ENCODE measurements around the gene SSH2.
A peak's percentile ranks its signal among the peaks of the same experiment; 100 is the strongest.

SSH2 gene

DNA sequence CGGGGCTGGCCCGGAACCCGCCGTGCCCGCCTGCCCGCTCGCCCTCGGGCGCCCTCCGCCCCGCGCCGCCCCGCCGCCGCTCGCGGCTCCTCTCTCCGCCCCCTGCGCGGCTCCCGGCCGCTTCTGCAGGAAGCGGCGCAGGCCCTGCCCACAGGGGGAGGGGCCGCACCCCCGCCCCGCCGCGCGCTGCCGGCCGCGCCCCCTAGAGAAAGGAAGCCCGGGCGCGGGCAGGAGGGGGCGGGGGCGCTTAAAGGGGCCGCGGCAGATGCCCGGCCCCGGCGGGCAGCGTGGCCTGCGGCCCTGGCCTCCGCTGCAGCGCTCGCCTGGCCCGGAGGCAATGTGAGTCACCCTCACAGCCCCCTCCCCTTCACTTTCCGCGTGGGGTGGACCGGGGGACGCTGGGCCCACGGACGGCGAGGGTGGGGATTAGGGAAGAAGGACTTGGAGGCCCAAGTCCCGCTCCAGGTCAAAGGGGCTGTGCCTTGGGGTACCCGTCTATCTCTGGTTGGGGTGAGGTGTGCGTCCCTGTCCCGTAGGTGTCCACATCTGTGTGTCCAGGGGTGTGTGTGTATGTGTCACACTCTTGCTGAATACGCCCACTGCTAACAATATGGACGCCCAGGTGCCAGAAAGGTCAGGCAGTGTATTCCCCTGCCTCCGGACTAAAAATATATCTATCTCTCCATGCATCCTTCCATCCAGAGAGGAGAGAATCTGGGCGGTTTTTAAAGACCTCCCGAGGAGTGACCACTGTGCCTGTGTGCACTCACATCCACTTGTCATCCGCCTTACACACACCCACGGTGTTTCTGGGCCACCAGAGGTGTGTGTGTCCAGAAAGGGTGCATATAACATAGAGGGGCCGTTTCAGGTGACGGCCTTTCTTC lies 340.3 kb downstream of the SSH2 start, which contains the start of gene GIT1:
Gene GIT1 (minus strand): TSS at position 125 of the 887 bp plus-strand sequence. CDS start 270 bp downstream, outside the sequence.
- ATAC-seq (peak; percentile 69), DNase-seq (peak; percentile 88)

DNA sequence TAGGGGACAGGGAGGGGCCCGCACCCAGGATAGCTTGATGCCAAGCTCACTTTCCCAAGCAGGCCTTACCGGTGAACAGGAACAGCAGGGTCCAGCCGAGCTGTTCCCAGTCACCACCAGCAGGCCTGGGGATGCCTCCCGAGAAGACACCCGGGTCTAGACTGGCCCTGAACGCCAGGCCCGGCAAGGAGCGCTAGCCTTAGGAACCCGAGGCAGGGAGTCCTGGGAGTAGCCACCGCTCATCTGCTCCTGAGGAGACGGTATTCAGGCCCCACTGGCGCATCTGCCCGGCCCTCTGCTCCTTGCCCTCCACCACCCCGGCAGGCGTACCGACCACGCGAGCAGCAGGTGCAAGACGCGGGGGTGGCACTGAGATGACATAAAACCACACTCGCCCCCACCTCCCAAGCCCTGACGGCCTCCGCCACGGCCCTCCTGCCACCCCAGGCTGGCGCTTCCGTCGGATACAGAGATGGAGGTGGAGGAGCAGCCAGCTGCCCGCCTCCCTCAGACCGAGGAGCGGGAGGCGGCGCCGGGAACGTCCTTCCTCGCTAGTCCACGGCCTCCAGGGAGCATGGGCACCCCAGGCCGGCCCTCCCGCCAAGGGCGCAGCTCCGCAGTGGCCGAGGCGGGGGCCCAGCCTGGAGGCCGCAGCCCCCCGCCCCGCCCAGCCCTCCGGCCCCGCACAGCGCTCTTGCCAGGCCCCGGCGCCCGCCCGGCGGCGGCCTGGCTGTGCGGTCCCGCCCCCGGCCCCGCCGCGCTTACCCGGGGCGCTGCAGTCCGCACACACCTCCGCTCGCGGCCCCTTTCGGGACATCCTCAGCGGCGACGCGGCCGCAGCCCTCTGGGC lies 341.2 kb downstream of the SSH2 start:
- ATAC-seq (peak; percentile 5), DNase-seq (peak; percentile 64)

DNA sequence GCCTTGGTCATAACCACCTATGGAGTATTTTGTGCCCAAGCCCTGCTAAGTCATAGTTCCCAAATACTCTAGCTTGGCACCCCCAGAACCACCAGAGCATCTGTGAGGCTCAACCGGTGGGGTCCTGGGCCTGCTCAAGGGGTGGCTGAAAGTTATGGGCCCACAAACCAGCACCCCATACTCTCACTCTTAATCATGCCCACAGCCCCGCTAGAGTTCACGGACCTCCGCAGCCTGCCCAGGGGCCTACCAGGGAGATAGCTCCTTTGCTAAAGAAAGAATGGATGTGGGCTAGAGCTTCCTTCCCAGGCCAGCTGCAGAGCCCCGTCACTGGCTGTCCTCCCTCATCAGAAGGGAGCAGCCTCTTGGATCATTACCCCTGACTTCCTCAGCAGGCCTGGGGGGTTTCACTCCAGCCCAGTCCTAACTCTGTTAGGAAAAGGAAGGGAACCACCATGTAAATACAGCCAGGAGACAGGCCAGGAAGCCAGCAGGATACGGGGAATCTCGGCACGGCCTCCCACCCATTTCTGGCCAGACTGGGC lies 341.9 kb downstream of the SSH2 start:
- no peak for DNase-seq

DNA sequence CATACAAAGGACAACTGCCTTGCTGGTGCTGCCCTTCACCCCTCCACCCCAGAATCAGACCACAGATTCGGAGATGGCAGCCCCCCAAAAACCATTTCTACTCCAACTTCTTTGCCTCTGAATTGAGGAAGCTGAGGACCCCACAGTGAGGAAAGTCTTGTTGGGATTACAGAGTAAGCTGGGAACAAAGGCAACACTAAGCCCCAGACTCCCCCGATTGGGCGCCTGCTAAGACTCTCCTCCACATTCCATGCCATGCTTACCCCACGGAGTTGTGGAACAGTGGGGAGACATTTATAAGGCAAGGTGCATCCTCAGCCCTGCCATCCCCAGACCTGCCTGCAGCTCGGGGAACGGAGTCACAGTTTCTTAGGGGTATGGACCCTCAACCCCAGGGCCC lies 342.4 kb downstream of the SSH2 start:
- no peak for ATAC-seq
- no peak for DNase-seq

More for the DNA sequence above, 341.9 kb downstream of the SSH2 start:
- no peak for ATAC-seq

DNA sequence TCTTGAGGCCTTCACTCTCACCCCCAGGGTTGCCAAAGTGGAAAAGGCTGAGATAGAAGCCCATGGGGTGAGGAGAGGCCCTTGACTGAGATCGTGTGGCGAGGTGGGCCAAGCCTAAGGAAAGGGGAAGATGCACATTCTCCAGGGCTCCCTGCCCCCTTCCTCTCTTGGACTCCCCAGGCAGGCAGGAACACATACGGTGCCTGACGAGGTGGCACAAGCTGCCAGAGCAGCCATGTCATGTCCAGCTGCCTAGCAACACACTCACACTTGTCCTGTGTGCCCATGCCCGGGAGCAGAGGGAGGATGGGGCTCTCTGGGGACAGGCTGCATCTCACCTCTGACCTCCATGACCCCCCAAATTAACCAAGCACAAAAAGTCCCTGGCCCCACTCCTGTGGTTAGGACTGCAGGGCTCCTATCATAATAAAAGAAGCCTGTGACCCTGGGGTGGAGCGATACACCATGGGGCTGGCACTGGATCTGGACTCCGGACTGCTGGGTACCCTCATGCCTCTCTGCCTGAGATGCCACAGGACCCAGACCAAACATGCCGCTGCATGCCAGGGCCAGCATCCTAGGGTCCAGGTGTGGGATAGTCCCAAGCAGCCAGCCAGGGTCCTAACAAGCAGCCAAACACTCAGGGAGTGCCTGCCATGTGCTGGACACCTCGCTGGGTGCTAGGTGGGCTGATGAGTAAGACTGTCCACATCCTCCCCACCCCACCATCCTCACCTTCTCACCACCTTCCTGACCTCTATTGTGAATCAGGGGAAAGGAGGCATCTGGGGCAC lies 343.2 kb downstream of the SSH2 start:
- ATAC-seq (no peak), DNase-seq (no peak)

DNA sequence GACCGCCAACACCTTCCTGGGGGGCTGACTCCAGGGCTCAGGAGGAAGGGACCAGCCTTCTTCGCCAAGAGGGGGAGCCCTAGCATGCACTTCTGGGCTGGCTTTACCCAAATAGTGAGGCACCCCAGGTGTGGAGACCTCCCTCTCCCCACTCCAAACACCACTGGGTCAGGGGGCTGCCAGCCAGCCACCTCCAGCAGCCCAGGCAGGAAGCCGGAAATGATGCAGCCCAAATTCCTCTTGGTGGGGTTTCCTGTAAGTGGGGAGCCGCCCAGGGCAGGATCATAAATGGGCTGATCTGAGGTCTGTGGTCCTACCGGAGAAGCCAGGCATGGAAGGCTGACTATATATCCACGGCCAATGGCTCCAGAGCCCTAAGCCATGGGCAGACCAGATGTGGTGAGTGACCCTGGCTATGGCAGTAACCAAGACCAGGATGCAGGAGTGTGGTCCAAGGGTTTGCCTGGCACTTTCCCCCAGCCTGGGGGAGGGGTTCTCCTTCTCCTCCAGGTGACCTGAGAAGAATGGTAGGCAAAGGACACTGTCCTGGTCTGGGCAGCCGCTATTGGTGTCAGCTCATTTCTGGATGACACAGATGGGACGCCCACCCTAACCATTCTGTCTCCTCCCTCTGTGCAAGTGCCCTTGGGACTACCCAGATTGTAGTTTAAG lies 344.8 kb downstream of the SSH2 start:
- peak; percentile 51 for DNase-seq
- ATAC-seq = no peak

DNA sequence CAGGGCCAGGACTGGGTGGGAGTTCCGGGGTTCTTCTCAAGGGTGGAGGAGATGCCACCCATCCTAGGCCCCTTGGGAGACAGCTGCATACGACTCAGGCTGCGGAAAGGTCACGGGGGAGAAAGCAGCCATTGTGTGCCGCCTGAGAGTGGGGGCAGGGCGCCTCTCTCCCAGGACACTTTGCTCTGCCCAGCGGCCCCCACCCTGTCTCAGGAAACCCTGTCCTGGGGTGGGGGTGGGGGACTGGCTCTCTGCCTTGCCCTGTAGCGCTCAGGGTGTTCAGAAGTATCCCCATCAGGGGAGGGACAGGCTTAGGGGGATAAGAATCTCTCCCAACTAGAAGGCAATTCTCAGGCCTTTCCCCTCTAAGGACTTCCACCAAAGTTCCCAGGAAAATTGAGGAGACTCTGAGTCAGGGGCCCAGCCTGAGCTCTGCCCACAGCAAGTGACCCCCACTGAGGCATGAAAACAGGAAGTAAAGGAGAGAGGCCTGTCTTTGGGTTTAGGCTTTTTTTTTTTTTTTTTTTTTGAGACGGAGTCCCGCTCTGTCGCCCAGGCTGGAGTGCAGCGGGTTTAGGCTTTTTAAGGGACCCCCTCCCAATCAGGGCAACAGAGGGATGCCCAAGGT lies 345.5 kb downstream of the SSH2 start:
- DNase-seq (no peak), ATAC-seq (no peak)

DNA sequence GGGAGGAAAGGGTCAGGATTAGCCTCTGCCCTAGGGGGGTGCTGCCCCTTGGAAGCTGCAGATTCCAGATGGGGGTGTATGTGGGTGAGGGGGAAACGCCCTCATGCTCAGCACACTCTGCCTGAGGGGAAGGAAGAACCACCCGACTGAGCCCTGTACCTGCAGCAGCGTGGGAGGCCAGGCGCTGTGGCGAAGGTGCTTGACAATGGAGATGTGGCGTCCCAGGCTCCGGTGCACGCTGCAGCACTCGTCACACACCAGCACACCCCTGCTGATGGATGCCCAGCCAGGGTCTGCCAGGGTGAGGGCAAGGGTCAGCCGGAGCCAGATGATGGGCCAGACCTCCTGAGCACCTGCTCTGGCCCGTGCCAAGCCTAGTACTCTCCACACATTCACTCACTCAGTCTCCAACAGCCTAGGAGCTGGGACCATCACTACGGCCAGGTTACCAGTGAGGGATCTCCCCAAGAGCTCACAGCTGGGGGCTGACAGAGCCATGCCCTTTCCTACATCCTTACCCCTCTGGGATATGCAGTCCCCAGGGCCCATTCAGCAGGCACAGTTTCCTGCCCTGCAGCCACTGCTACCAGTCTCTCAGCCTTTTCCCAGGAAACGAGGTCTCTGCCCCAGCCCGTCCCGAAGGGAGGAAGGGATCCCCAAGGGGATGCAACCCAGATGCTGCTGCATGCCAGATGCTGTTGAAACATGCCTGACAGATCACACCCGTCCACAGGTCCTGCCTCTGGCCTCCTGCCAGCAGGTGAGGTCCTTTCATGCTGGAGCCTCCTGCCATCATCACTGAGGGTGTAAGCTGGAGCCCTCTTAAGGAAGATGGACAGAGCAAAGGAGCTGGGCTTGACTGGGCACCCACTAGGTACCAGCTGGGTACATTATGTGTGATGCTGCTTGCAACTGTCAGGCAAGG lies 346.4 kb downstream of the SSH2 start:
- ATAC-seq (no peak), DNase-seq (no peak)

DNA sequence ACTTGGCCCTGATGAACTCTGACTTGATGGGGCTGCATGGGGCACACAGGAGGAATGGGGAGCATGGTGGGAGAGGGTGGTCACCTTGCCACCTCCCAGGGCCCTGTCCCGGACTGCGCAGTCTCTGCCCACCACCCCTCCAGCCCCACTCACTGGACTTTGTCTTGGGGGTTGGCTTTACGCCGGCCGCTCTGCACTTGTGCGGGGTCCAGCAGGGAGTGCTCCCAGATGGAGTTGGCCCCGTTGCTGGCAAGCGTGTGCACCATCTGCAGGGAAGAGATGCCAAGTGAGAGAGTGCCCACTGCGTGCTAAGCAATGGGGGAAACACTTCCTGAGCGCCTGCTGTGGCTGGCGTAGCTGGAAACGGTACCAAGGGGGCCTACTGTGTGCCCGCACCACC lies 347.3 kb downstream of the SSH2 start:
- no peak for DNase-seq
- ATAC-seq = no peak

DNA sequence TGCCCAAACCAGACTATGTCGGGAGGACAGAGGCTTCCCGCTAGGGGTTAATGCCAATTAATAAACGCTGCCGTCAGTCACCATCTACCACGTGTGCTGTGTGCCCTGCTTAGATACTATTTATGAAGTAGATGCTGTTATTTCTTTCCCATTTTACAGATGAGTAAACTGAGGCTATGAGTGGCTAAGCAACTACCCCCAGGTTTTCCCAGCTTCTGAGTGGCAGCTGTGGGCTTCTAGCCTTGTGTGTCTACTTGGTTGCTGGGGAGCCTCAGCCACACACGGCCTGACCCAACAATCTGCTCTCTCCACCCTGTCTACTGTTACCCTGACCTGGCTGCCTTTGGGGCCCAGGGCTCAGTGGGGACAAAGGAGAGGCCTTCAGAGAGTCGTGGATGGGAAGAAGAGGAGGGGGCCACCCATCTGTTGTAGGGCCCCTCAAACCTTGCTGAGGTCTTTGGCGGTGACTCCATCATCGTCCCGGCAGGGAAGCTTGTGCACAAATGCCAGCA lies 347.7 kb downstream of the SSH2 start:
- DNase-seq (no peak), ATAC-seq (no peak)

DNA sequence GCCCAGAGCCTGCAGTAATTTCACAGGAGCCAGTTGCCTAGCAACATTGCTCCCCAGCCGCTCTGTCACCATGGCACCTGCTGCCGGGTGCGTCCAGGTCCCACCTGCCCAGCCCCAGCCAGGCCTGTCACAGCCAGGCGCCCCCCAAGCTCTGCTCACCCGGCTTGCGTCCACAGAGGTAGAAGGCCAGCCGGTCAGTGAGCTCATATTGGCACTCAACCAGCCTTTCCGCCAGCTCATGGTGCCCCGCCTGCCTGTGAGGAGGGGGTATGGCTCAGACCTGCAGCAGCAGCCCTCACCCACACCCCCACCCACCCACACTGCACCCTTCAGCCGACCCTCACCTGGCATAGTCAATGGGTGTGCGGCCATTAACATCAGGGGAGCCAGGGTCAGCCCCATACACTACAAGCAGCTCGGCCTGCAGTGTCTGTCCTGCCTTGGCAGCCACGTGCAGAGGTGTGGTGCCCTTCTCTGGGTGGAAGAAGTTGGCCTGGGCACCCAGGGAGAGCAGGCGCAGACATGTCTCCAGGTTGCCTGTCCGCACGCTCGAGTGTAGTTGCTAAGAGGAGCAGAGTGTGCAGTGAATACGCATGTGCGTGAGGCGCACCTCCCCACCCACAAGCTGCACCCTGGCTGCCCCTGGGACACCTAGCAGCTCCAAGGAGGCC lies 348.3 kb downstream of the SSH2 start:
- DNase-seq = no peak

DNA sequence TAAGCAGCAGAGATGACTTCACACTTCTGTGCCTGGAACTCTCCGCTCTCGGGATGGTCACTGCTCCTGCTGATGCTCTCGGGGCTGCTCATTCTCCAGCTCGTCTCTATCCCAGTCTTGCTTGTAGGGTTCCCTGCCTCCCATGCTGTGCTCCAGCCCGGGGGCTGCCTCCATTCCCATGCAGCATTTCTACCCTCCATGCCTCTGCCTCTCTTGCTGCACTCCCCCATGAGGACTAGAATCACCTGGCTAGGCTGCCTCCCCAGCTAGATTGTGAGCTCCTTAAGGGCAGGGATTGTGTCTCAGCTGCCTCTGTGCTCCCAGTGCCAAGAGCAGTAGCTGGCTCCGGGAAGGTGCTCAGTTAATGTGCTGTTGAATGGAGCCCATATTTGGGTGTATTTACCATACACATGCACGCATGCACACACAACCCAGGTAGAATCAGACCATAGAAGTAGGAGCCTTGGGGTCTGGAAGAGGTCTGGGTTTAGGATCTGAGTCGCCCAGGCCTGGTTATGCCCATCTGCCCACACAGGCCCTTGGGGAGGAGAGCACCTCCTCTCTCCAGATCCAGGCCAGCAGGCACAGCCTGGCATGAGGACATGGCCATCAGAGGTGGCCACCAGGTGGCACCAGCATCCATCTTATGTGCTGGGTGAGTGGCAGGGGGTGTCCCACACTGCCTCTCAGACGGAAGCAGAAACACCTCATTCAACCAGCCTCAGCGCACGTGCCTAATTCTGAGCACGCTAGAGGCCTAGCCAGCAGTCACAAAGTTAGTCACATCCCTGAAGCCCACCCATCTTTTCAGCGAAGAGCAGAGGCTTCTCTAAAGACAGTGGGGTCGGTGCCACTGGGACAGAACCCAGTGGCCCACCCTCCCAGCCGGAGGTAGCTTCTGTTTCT lies 349.9 kb downstream of the SSH2 start:
- ATAC-seq = peak; percentile 97

More for the DNA sequence above, 348.3 kb downstream of the SSH2 start:
- no peak for ATAC-seq

DNA sequence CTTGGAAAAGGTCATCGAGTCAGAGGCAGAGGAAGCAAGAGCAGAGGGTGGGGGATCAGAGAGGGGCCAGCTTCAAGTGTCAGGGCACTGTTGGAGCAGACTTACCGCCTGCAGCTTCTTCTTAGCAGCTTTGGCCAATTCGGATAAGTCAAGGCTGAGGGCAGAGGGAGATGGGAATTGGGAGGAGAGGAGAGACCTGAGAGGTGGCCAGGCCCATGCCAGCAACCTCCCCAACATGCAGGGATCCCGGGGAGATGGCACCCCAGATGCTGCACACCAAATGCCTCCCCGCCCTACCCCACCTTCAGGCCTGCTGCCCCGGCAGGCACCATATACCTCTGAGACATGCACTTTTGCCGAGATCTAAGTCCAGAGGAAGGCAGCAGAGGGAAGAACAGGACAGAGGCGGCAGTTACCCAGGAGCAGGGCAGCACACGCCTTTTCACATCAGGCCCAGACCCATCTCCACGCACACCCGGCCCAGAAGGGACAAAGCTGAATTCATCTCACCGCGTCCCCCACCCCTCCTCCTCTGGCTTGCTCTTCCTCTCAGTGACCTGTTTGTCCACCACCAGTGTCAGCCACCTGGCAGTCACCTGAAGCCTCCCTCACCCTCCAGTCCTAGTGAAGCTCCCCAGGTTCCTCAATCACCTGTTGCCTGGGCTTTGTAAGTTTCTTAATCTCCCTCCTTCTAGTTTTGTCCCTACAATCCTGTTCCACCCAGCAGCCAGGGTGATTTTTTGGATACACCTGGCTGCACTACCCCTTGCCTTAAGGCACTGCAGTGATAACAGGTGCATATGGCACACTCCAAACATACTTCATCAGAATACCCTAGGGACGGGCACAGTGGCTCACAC lies 351.2 kb downstream of the SSH2 start:
- ATAC-seq (no peak), DNase-seq (no peak)

More for the DNA sequence above, 349.9 kb downstream of the SSH2 start:
- peak; percentile 92 for DNase-seq

DNA sequence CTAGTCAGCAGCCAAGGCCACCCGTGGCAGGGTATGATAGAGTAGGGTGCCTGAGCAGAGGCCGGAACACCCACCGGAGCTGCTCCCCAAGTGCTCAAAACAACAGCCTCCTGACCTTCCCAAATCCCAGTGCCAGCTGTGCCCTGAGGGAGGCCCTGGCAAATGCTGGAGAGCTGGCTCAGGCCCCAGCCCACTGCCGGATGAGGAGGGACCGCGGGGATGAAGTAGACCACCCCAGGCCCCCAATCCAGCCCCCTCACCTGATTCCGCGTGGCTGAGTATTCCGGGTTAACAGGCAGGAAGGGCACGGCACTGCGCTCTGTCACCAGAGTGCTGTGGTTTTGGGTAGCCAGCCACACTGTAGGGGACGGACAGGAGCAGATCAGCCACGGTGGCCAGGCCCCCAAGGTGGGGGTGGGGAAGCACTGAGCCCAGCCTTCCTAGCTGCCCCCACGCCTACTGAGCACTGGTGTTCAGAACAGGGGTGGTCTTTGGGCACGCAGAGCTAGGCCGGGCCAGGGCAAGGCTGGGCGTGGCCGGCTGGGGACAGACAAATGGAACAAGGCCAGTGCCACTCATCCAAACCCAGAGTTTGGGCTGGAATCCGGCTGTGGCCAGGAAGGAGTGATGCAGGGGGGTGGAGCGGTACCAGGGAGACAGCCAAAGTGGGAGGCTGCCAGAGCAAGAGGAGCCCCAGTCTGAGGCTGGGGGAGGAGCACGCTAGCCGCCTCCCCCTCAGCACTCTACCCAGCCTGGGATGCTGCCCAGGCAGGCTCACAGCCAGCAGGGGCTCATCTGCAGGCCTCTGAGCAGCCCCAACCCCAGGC lies 352.4 kb downstream of the SSH2 start:
- DNase-seq (no peak), ATAC-seq (no peak)

DNA sequence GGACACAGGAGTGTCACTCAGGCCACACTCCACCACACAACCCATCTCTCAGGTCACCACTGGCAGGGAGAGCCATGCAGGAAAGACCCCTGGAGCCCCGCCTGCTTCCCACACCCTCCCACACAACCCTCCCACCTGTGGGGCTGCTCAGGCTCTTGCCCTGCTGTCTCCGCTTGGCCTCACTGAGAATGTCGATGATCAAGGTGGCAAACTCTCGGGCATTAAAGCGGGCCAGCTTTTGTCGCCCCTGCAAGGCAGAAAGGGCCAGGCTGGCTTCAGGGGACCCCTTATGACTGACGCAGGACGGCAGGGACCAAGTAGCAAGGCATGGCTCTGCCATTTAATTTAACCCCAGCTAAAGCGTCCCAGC lies 353.0 kb downstream of the SSH2 start:
- DNase-seq = no peak
- no peak for ATAC-seq
